ENCODE results near the gene GPR39.

Gene GPR39

GRCh38 chr2:132517386-132517785, 100.8 kb downstream of the GPR39 start:
- no peak for ATAC-seq

GRCh38 chr2:132518302-132518701, 101.7 kb downstream of the GPR39 start:
- no peak for ATAC-seq
- TF ChIP-seq ARNTL (CRISPR knock-in tag; IDR thresholded peaks at IDR 0.05; ENCODE audit: borderline replicate concordance, low read depth) (no peak), TSHZ2 (CRISPR knock-in tag; IDR thresholded peaks at IDR 0.05) (no peak), PATZ1 (CRISPR knock-in tag; IDR thresholded peaks at IDR 0.05; ENCODE audit: borderline replicate concordance) (no peak), ZNF8 (CRISPR knock-in tag; IDR thresholded peaks at IDR 0.05) (no peak), ZNF565 (CRISPR knock-in tag; conservative IDR thresholded peaks at IDR 0.05; ENCODE audit: low read depth) (no peak), POU6F1 (CRISPR knock-in tag; IDR thresholded peaks at IDR 0.05; ENCODE audit: borderline replicate concordance, low read depth) (no peak), ZFP3 (CRISPR knock-in tag; IDR thresholded peaks at IDR 0.05) (no peak), BACH2 (CRISPR knock-in tag; IDR thresholded peaks at IDR 0.05; ENCODE audit: borderline replicate concordance) (no peak), ISL1 (CRISPR knock-in tag; IDR thresholded peaks at IDR 0.05) (no peak), CREB5 (CRISPR knock-in tag; IDR thresholded peaks at IDR 0.05; ENCODE audit: low read depth) (no peak), SNAI2 (CRISPR knock-in tag; IDR thresholded peaks at IDR 0.05) (no peak)

More at GRCh38 chr2:132517386-132517785, 100.8 kb downstream of the GPR39 start:
- TF ChIP-seq ZNF8 (CRISPR knock-in tag; IDR thresholded peaks at IDR 0.05): no peak

- ATAC-seq: no peak
- no peak for TF ChIP-seq POU6F1 (CRISPR knock-in tag; IDR thresholded peaks at IDR 0.05; ENCODE audit: borderline replicate concordance, low read depth)
Observed at GRCh38 chr2:132519566-132519965, 103.0 kb downstream of the GPR39 start.

GRCh38 chr2:132521341-132521740, 104.7 kb downstream of the GPR39 start:
- TF ChIP-seq ESRRG (CRISPR knock-in tag; IDR thresholded peaks at IDR 0.05) (no peak), TCF4 (CRISPR knock-in tag; IDR thresholded peaks at IDR 0.05; ENCODE audit: borderline replicate concordance) (no peak), OSR1 (CRISPR knock-in tag; IDR thresholded peaks at IDR 0.05) (no peak), TOX (CRISPR knock-in tag; IDR thresholded peaks at IDR 0.05; ENCODE audit: borderline replicate concordance) (no peak), POU6F1 (CRISPR knock-in tag; IDR thresholded peaks at IDR 0.05; ENCODE audit: borderline replicate concordance, low read depth) (no peak)
- ATAC-seq: peak; percentile 70
